MM.1S (cell line): ENCODE data around the gene RGR.

Source experiments
- DNase-seq: peaks from one replicate; pipeline ENCODE4 v3.0.0-alpha.2; 2015
- H2AFZ ChIP-seq: fragments of 300-600 bp; sonication (generic); 2 replicates; pipeline ENCODE4 v1.6.0; 2016; ENCODE audit warnings: antibody characterized with exemption, low read length
- H3F3A ChIP-seq: fragments of 300-600 bp; sonication (generic); 2 replicates; pipeline ENCODE4 v1.6.1; 2016; ENCODE audit warnings: mild to moderate bottlenecking, antibody characterized with exemption, low read length, moderate library complexity, mixed read lengths; ENCODE audit not compliant: insufficient read depth
- H3K27ac ChIP-seq: fragments of 300-600 bp; sonication (generic); 2 replicates; pipeline ENCODE4 v1.5.1; 2016; ENCODE audit warnings: mild to moderate bottlenecking, low read length
- H3K27me3 ChIP-seq: fragments of 300-600 bp; sonication (generic); replicated peaks from 2 replicates; pipeline ENCODE4 v1.6.0; 2016; ENCODE audit warnings: low read length; ENCODE audit not compliant: insufficient read depth
- H3K36me3 ChIP-seq: fragments of 300-600 bp; sonication (generic); replicated peaks from 2 replicates; pipeline ENCODE4 v1.6.1; 2016; ENCODE audit warnings: mild to moderate bottlenecking, low read length, mixed read lengths; ENCODE audit not compliant: insufficient read depth
- H3K4me1 ChIP-seq: fragments of 300-600 bp; sonication (generic); 2 replicates; pipeline ENCODE4 v1.6.1; 2016; ENCODE audit warnings: low read length, mixed read lengths
- H3K4me2 ChIP-seq: fragments of 300-600 bp; sonication (generic); 2 replicates; pipeline ENCODE4 v1.6.0; 2016; ENCODE audit warnings: low read depth, low read length
- H3K4me3 ChIP-seq: fragments of 300-600 bp; sonication (generic); 2 replicates; pipeline ENCODE4 v1.5.1; 2016; ENCODE audit warnings: low read length, mixed read lengths
- H3K79me2 ChIP-seq: fragments of 300-600 bp; sonication (generic); 2 replicates; pipeline ENCODE4 v1.6.1; 2016; ENCODE audit warnings: mixed run types, low read length, mixed read lengths
- H3K9ac ChIP-seq: fragments of 300-600 bp; sonication (generic); 2 replicates; pipeline ENCODE4 v1.6.1; 2016; ENCODE audit warnings: low read length, mixed read lengths
- H3K9me2 ChIP-seq: fragments of 300-600 bp; sonication (generic); replicated peaks from 2 replicates; pipeline ENCODE4 v1.6.1; 2016; ENCODE audit warnings: mild to moderate bottlenecking, low read length, mixed read lengths; ENCODE audit not compliant: insufficient read depth
- H3K9me3 ChIP-seq: fragments of 300-600 bp; sonication (generic); replicated peaks from 2 replicates; pipeline ENCODE4 v1.6.1; 2016; ENCODE audit warnings: mild to moderate bottlenecking, low read length, mixed read lengths; ENCODE audit not compliant: insufficient read depth
- H4K20me1 ChIP-seq: fragments of 300-600 bp; sonication (generic); 2 replicates; pipeline ENCODE4 v1.6.1; 2016; ENCODE audit warnings: mild to moderate bottlenecking, low read length, moderate library complexity, mixed read lengths; ENCODE audit not compliant: insufficient read depth
- EZH2 ChIP-seq: fragments of 300-600 bp; sonication (generic); optimal IDR thresholded peaks from 2 replicates; pipeline ENCODE3; 2017; ENCODE audit warnings: low read depth, mild to moderate bottlenecking, antibody characterized with exemption, low read length, mixed read lengths
- EZH2phosphoT487 ChIP-seq: fragments of 300-600 bp; sonication (generic); IDR thresholded peaks from 2 replicates; pipeline ENCODE4 v1.6.1; 2018; ENCODE audit warnings: antibody characterized with exemption, low read length
- TF ChIP-seq, protein P1 (sequence below): fragments of 300-600 bp; sonication (generic); IDR thresholded peaks from 2 replicates; pipeline ENCODE4 v1.5.1; 2016; ENCODE audit warnings: antibody characterized with exemption, low read length, mixed read lengths

The RGR gene

DNA sequence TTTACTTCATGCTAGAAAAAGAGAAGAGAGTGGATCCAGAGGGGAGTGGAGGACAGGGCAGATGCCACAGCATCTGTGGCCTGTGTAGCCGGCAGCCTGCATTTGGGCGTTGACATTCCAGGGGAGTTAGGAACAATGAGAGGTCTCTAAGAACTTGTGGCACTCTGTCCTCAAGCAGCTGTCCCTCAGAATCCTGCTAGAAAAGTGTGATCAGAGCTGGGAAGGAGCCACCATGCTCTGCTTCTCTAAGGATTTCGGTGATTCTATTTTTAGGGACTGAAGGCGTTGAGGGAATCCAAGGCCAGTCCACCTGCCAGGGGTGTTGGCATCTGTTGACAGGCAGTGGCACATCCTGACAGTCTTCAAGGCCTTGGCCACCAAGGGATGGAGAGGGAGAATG, 27.1 kb upstream of the RGR start:
- Histone ChIP-seq H4K20me1 (no peaks in the 10 kb centered on the region), H3K9me3 (no peaks in the 10 kb centered on the region), H3K27me3 (no peaks in the 10 kb centered on the region), H3K4me3 (no peak overlapping the region), H3F3A (no peaks in the 10 kb centered on the region), H3K79me2 (no peaks in the 10 kb centered on the region), H3K36me3 (no peaks in the 10 kb centered on the region; the same call in 1 of the 2 replicates), H2AFZ (no peak overlapping the region), H3K9me2 (no peaks in the 10 kb centered on the region), H3K27ac (no peak overlapping the region), H3K4me2 (no peak overlapping the region), H3K4me1 (no peaks in the 10 kb centered on the region), H3K9ac (no peak overlapping the region)
- no peak for DNase-seq
- TF ChIP-seq EZH2 (no peak), EZH2phosphoT487 (no peak)
- TF ChIP-seq, protein P1, sequence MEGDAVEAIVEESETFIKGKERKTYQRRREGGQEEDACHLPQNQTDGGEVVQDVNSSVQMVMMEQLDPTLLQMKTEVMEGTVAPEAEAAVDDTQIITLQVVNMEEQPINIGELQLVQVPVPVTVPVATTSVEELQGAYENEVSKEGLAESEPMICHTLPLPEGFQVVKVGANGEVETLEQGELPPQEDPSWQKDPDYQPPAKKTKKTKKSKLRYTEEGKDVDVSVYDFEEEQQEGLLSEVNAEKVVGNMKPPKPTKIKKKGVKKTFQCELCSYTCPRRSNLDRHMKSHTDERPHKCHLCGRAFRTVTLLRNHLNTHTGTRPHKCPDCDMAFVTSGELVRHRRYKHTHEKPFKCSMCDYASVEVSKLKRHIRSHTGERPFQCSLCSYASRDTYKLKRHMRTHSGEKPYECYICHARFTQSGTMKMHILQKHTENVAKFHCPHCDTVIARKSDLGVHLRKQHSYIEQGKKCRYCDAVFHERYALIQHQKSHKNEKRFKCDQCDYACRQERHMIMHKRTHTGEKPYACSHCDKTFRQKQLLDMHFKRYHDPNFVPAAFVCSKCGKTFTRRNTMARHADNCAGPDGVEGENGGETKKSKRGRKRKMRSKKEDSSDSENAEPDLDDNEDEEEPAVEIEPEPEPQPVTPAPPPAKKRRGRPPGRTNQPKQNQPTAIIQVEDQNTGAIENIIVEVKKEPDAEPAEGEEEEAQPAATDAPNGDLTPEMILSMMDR, result no peak

DNA sequence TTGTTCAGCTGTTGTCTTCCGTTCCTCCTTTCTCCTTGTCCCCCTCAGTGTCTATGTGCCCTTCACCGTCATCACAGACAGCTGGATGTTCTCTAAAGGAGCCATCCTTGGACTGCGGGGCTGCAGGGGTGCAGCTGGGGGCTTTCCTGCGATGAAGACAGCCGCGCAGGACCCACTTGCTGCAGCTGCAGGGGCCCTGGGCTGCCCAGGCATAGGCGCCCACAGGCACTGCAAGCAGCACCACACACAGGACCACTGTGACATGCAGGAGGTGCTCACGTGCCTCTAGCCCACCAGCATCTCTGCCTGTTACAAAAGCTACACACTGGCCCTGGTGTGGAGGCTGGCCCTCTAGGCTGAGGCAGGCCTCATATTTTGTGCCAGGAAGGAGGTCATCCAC, 22.9 kb upstream of the RGR start:
- Histone ChIP-seq H4K20me1 (no peaks in the 10 kb centered on the region), H3K4me2 (no peak overlapping the region), H3K9me2 (no peaks in the 10 kb centered on the region), H3K9me3 (no peaks in the 10 kb centered on the region), H3K27ac (no peak overlapping the region), H3K36me3 (no peaks in the 10 kb centered on the region; the same call in 1 of the 2 replicates), H3K4me1 (no peaks in the 10 kb centered on the region), H3K4me3 (no peak overlapping the region), H3K9ac (no peak overlapping the region), H3K27me3 (no peaks in the 10 kb centered on the region), H2AFZ (no peak overlapping the region), H3F3A (no peaks in the 10 kb centered on the region), H3K79me2 (no peaks in the 10 kb centered on the region)
- no peak for TF ChIP-seq EZH2phosphoT487
- no peak for TF ChIP-seq EZH2
- TF ChIP-seq, protein P1, result no peak
- no peak for DNase-seq

- H2AFZ ChIP-seq, result no peak overlapping the region
- TF ChIP-seq EZH2phosphoT487, result no peak
- TF ChIP-seq, protein P1, result no peak
- no peak for TF ChIP-seq EZH2
- H3K4me3 ChIP-seq, result no peak overlapping the region
- no peak overlapping the region for H3K27ac ChIP-seq
- H3K9ac ChIP-seq, result no peak overlapping the region
- no peaks in the 10 kb centered on the region for H3K4me1 ChIP-seq
- no peak for DNase-seq
- H3K27me3 ChIP-seq, result no peaks in the 10 kb centered on the region
- no peaks in the 10 kb centered on the region for H4K20me1 ChIP-seq
- H3F3A ChIP-seq, result no peaks in the 10 kb centered on the region
- H3K9me3 ChIP-seq, result no peaks in the 10 kb centered on the region
- no peaks in the 10 kb centered on the region for H3K79me2 ChIP-seq
- H3K36me3 ChIP-seq, result no peaks in the 10 kb centered on the region; the same call in 1 of the 2 replicates
- no peak overlapping the region for H3K4me2 ChIP-seq
- H3K9me2 ChIP-seq, result no peaks in the 10 kb centered on the region
These were observed 20.3 kb upstream of the RGR start for GRCh38 chr10:84224411-84225028.
